A549 (cell line): Measurements from ENCODE around the gene KRTAP3-3.

Experiments
- RAD21 ChIP-seq, 2 experiments: fragments of >200 bp in 1 of 2; sonication (Bioruptor Twin) in 1 of 2; formaldehyde crosslinking in 1 of 2; IDR thresholded peaks in 1 of 2; conservative IDR thresholded peaks in 1 of 2; 2 replicates in 1 of 2; 3 replicates in 1 of 2; pipeline ENCODE4 v1.6.1; 2012 to 2018; ENCODE audit warnings: inconsistent platforms in 1 of 2
- RFX5 ChIP-seq: fragments of 450-650 bp; IDR thresholded peaks from 2 replicates; pipeline ENCODE4 v1.7.1; 2014; ENCODE audit warnings: antibody characterized with exemption, mild to moderate bottlenecking, moderate library complexity
- SREBF2 ChIP-seq: fragments of 450-650 bp; IDR thresholded peaks from 2 replicates; pipeline ENCODE4 v1.6.1; 2014; ENCODE audit warnings: mild to moderate bottlenecking, moderate library complexity
- TF ChIP-seq, protein P1 (sequence below): fragments of >200 bp; sonication (Bioruptor Twin); formaldehyde crosslinking; IDR thresholded peaks from 3 replicates; pipeline ENCODE4 v1.5.1; 2016
- TF ChIP-seq, protein P2 (sequence below): IDR thresholded peaks from 2 replicates; pipeline ENCODE4 v1.6.1; 2012
- TF ChIP-seq, protein P3 (sequence below): fragments of 250-450 bp; sonication (Bioruptor Pico); IDR thresholded peaks from 2 replicates; pipeline ENCODE4 v1.5.0; 2021; ENCODE audit warnings: mild to moderate bottlenecking, moderate library complexity, borderline replicate concordance
- TF ChIP-seq, protein P4 (sequence below): fragments of 450-650 bp; IDR thresholded peaks from 2 replicates; pipeline ENCODE4 v1.6.1; 2014; ENCODE audit warnings: antibody characterized with exemption

DNA sequence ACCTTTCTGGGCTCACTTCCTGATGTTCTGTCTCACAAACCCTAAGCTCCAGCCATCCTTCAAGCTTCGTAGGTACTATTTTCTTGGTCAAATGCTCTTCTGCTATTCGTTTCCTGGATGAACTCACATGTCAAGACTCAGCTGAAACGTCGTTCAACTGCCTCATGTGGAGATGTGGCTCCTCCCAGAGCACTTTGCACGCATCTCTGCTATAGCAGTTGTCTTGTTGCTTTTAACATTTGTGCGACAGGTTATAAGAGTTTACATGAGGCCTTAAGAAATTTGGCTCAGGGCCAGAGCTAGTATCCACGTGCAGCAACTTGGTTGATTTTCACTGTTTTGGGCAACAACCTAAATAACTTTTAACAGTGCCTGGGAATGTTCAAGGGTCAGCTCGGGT, 7.0 kb downstream of the KRTAP3-3 start:
- TF ChIP-seq, protein P1, sequence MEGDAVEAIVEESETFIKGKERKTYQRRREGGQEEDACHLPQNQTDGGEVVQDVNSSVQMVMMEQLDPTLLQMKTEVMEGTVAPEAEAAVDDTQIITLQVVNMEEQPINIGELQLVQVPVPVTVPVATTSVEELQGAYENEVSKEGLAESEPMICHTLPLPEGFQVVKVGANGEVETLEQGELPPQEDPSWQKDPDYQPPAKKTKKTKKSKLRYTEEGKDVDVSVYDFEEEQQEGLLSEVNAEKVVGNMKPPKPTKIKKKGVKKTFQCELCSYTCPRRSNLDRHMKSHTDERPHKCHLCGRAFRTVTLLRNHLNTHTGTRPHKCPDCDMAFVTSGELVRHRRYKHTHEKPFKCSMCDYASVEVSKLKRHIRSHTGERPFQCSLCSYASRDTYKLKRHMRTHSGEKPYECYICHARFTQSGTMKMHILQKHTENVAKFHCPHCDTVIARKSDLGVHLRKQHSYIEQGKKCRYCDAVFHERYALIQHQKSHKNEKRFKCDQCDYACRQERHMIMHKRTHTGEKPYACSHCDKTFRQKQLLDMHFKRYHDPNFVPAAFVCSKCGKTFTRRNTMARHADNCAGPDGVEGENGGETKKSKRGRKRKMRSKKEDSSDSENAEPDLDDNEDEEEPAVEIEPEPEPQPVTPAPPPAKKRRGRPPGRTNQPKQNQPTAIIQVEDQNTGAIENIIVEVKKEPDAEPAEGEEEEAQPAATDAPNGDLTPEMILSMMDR: no peak
- TF ChIP-seq, protein P2, sequence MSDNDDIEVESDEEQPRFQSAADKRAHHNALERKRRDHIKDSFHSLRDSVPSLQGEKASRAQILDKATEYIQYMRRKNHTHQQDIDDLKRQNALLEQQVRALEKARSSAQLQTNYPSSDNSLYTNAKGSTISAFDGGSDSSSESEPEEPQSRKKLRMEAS: no peak
- TF ChIP-seq RAD21 (conservative IDR thresholded peaks at IDR 0.05 in 1 of 2, IDR thresholded peaks at IDR 0.05 in 1 of 2): no peak
- TF ChIP-seq RFX5: no peak
- TF ChIP-seq, protein P3, sequence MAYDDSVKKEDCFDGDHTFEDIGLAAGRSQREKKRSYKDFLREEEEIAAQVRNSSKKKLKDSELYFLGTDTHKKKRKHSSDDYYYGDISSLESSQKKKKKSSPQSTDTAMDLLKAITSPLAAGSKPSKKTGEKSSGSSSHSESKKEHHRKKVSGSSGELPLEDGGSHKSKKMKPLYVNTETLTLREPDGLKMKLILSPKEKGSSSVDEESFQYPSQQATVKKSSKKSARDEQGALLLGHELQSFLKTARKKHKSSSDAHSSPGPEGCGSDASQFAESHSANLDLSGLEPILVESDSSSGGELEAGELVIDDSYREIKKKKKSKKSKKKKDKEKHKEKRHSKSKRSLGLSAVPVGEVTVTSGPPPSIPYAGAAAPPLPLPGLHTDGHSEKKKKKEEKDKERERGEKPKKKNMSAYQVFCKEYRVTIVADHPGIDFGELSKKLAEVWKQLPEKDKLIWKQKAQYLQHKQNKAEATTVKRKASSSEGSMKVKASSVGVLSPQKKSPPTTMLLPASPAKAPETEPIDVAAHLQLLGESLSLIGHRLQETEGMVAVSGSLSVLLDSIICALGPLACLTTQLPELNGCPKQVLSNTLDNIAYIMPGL (CRISPR knock-in tag): no peak
- TF ChIP-seq SREBF2: no peak
- TF ChIP-seq, protein P4, sequence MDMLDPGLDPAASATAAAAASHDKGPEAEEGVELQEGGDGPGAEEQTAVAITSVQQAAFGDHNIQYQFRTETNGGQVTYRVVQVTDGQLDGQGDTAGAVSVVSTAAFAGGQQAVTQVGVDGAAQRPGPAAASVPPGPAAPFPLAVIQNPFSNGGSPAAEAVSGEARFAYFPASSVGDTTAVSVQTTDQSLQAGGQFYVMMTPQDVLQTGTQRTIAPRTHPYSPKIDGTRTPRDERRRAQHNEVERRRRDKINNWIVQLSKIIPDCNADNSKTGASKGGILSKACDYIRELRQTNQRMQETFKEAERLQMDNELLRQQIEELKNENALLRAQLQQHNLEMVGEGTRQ: no peak
